Measurements from ENCODE around the gene SNAP91.

Gene SNAP91

GRCh38 chr6:83536647-83537589 lies 172.0 kb downstream of the SNAP91 start:
- DNase-seq: no peak

- DNase-seq: peak; percentile 23
These were observed 172.8 kb downstream of the SNAP91 start for GRCh38 chr6:83536034-83536646.

- DNase-seq: no peak
These were observed 190.0 kb downstream of the SNAP91 start for GRCh38 chr6:83518816-83519480.

- DNase-seq: no peak
These were observed 191.4 kb downstream of the SNAP91 start for GRCh38 chr6:83517500-83517899.

- DNase-seq: no peak
These were observed 193.9 kb downstream of the SNAP91 start for GRCh38 chr6:83514866-83515466.

- DNase-seq: no peak
These were observed 194.4 kb downstream of the SNAP91 start for GRCh38 chr6:83514466-83514865.

GRCh38 chr6:83511901-83512681 lies 196.8 kb downstream of the SNAP91 start, which contains the start of gene PRSS35:
PRSS35 (plus strand) TSS chr6:83512534; CDS start chr6:83523442, 10,908 bp downstream.
- no peak for DNase-seq

GRCh38 chr6:83511266-83511665 lies 197.6 kb downstream of the SNAP91 start:
- DNase-seq: no peak

GRCh38 chr6:83510791-83511190 lies 198.1 kb downstream of the SNAP91 start:
- DNase-seq: no peak

- no peak for DNase-seq
These were observed 199.5 kb downstream of the SNAP91 start for GRCh38 chr6:83509441-83509840.

GRCh38 chr6:83505356-83505755 lies 203.5 kb downstream of the SNAP91 start:
- DNase-seq: no peak
